Forelimb muscle (tissue), 1 donor: ENCODE measurements around the gene C17orf67. TPM values are rescaled to one million over a fixed set of nuclear protein-coding genes. Genes with fewer than 3 reads are reported as not detected.
A peak's percentile ranks its signal among the peaks of the same experiment; 100 is the strongest.

ENCODE experiments used
- DNase-seq: peaks from one replicate; pipeline ENCODE4 v3.0.0-alpha.2; 2013; ENCODE audit warnings: low read depth
- polyA plus RNA-seq: library from polyadenylated mRNA; unstranded; fragments of 120-200 nt; gene quantifications from one replicate; pipeline ENCODE4 v1.2.1, GENCODE V29; 2013; ENCODE audit not compliant: insufficient read length

Gene C17orf67, protein sequence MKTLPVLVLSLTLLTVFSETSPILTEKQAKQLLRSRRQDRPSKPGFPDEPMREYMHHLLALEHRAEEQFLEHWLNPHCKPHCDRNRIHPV
- 1.5 TPM for polyA plus RNA-seq

DNA sequence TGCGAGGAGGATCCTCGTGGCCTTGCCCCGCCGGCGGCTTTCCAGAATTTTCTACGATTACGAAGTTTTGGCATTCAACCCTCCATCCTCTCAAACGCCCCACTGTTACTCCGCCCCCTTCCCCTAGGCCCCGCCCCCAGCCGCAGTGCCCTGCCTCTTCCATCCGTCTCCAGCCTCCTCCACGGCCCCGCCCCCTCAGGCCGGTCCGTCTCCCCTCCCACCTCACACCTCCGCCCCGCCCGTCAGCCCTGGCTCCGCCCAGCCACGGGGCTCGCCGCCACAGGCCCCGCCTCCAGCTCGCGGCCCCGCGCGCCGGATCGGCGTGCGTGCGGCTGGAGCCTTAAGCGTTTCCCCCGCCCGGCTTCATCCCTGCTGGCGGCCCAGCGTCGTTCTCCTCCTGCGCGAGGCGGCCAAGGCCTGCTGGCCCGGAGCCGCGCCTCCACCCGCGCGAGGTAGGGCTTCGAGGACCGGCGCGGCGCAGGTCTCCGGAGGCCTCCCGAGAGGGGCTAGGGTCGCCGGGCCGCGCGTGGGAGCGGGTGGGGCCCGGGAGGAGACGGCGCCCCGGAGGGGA lies at the start of gene C17orf67, which contains the start of gene DGKE:
TSS of gene C17orf67 (minus strand) at position 112 of the 571 bp plus-strand sequence. CDS start 18,110 bp downstream, outside the sequence.
TSS of gene DGKE (plus strand) at position 343 of the 571 bp plus-strand sequence. CDS start 645 bp downstream, outside the sequence.
- DNase-seq: peak; percentile 78

- no peak for DNase-seq
Observed at GRCh38 chr17:56881685-56882295, 48.1 kb upstream of the C17orf67 start.

DNA sequence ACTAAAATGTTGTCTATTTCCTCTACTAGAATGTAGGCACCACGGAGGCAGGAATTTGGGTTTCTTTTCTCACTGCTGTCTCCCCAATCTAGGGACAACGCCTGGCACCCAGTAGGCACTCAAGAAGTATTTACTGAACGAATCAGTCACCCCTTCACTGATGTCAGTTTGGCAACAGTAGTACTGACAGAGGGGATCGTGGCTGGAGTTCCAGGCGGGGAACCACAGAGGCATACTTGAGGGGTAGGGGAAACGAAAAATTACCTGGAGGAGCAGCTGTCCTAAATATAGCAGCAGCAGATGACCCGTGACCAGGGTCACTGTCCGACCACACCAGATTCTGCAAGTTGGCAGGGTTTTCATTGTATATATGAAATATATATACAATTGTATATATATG lies 46.9 kb upstream of the C17orf67 start:
- no peak for DNase-seq

DNA sequence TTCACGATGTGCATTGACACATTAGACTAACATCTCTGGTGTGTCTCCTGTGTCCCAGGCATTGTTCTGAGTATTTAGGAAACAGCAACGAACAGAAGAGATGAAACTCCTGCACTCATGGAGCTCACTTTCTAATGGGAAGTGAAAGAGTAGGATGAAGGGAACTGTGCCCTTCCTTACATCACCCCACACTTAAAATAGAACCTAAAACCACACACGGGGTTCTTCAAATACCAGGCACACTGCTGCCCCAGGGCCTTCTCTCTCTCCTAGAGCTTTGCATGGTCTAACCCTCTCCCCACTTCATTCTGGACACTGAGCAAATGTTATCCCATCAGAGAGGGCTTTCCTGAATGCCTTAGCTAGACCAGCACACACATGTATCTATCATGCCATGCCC lies 46.4 kb upstream of the C17orf67 start:
- DNase-seq: no peak

- DNase-seq: no peak
Observed at GRCh38 chr17:56879280-56879679, 45.6 kb upstream of the C17orf67 start.

- DNase-seq: no peak
Observed at GRCh38 chr17:56876766-56877179, 43.1 kb upstream of the C17orf67 start.

DNA sequence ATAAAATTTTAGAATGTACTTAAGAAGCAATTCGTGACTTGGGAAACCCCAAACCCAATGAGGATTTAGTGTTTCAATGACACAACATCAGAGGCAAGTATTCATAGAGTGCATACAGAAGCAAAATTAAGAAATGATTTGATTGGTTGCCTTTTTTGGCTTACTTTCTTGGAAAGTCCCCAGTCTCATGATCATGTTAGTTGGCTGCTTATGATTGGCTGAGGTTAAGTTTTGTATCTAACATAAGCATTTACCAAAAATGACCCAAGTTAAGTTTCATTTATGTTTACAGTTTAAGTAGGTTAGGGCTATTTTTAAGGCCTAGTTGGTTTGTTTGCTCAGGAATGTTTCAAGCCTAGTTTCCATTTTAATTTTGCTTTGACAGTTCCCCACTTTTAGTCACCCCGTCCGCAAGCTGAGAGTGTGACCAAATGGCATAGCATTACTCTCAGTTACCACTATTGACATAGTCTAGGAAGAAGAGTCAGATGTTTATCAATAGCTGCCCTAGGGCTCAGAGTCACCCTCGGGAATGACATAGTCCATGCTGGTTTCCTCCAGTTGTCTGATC lies 36.4 kb upstream of the C17orf67 start:
- no peak for DNase-seq

- DNase-seq: no peak
Observed at GRCh38 chr17:56868716-56869115, 35.0 kb upstream of the C17orf67 start.

DNA sequence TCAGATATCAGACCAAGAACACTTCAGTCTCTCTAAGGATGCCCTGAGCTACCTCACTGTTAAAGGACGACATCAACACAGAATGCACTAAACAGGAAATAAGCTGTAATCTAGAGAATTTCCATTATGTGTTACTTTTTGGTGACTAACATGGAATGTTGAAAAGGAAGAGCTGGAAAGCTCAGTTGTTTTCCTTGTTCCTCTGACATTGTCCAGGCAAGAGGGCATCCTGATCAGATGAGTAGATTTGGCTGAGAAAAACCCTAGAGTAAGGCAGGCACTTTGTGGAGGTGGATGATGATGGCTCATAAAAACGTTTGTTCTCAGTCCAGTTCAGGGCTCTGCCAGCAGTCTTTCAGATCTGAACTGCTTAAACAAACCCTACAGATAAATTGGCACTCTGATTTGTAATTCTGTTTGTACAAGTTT lies 34.2 kb upstream of the C17orf67 start:
- no peak for DNase-seq

GRCh38 chr17:56866496-56866895 lies 32.8 kb upstream of the C17orf67 start:
- no peak for DNase-seq

GRCh38 chr17:56866076-56866475 lies 32.4 kb upstream of the C17orf67 start:
- no peak for DNase-seq

GRCh38 chr17:56863974-56864373 lies 30.3 kb upstream of the C17orf67 start:
- no peak for DNase-seq

DNA sequence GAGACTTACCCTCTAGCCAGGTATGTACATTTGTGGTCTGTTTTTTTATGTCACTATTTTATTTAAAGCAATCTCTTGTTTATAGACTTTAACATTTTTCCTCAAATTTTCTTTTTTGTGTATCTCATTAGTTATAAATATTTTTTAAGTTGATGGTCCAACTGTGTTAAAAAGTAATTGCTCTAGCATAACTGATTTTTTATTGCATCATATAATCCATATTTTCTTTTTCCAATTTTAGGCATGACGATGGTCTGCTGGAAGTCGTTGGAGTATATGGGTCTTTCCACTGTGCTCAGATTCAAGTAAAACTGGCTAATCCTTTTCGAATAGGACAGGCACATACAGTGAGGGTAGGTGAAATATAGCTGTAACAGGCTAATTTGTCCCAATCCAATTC lies 28.2 kb upstream of the C17orf67 start:
- no peak for DNase-seq

DNA sequence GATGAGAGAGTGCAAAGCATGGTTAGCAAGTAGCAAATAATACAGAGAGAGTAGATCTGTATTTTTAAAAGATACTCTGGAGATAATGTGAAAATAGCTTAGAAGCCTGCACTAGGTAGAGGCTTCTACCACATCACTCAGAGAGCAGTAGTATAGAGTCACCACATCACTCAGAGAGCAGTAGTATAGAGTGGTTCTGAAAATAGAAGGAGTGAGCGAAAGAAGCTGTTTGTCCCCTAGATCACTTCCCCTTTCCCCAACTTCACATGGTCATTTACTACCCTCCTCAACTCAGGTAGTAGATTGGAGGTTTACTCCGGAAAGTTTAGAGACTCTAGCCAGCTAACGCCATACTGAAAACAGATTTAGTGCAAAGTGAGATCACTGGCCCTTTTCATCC lies 17.3 kb upstream of the C17orf67 start:
- DNase-seq: no peak

GRCh38 chr17:56850591-56850990 lies 16.9 kb upstream of the C17orf67 start:
- DNase-seq: no peak

DNA sequence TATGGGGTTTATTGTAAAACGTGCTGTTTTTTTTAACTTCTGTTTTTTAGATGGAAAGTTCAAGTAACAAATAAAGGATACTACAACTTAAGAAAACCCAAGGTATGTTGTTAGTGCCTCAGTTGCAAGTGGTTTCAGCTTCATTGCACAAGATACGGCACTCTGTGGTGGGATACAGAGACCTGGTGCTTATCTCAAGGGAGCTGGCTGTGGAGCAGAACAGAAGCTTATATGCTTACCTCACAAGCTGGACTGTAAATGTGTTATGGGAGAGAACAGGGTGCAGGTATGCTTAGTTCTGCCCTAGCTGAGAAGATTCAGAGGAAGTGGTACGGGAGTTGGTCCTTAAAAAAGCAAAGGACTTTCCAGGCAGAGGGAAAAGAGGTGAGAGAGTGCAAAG lies 15.4 kb upstream of the C17orf67 start:
- DNase-seq: no peak

- no peak for DNase-seq
Observed at GRCh38 chr17:56847106-56847505, 13.4 kb upstream of the C17orf67 start.

DNA sequence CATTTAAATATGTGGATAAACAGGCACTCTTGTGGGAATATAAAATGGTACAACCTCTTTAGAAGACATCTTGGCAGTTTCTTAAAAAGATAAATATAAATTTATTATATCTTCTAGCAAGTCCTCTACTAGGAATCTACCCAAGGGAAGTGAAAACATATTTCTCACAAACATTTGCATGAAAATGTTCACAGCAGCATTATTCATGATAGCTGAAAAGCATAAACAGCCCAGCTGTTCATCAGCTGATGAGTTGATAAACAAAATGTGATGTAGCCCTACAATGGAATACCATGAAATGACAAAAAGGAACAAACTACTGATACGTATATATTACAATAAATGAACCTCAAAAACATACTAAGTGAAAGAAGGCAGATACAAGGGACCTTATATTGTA lies 12.2 kb upstream of the C17orf67 start:
- DNase-seq: no peak

GRCh38 chr17:56842577-56842976 lies 8.9 kb upstream of the C17orf67 start:
- no peak for DNase-seq

- DNase-seq: no peak
Observed at GRCh38 chr17:56838687-56839086, 5.0 kb upstream of the C17orf67 start.

GRCh38 chr17:56835264-56835585 lies 1.5 kb upstream of the C17orf67 start:
- no peak for DNase-seq

DNA sequence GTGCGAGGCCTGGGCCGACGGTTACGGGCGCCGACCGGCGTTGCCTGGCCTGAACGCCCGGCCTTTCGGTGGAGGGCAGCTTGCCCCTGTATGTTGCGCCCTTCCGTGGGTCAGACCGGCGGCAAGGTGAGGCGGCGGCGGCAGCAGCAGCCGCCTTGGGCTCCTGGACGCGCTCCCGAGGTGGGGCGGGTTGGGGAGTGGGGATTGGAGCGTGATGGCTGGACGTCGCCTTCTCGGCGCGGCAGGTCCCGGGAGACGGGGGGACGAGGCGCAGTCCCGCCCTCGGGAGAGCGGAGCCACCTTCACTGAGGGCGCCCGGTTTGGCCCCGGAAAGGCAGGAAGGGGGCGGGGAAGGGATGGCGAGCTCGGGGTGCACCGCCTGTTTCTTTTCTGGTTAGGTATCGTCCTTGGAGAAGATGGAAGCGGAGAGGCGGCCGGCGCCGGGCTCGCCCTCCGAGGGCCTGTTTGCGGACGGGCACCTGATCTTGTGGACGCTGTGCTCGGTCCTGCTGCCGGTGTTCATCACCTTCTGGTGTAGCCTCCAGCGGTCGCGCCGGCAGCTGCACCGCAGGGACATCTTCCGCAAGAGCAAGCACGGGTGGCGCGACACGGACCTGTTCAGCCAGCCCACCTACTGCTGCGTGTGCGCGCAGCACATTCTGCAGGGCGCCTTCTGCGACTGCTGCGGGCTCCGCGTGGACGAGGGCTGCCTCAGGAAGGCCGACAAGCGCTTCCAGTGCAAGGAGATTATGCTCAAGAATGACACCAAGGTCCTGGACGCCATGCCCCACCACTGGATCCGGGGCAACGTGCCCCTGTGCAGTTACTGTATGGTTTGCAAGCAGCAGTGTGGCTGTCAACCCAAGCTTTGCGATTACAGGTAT lies 902 bp upstream of the C17orf67 start:
- DNase-seq: no peak
